H9 (cell line): ENCODE data around the gene CYFIP1. TPM values are rescaled to one million over a fixed set of nuclear protein-coding genes. Genes with fewer than 3 reads are reported as not detected.

ENCODE experiments used
- DNase-seq: peaks from one replicate; pipeline ENCODE4 v3.0.0-alpha.2; 2017
- H2AFZ ChIP-seq: one replicate; pipeline ENCODE4 v1.6.1; 2013; ENCODE audit warnings: mild to moderate bottlenecking, low read length, control low read depth, moderate library complexity
- H2AK5ac ChIP-seq: 2 replicates; pipeline ENCODE4 v1.6.1; 2013; ENCODE audit warnings: low read length, control low read depth, mixed read lengths; ENCODE audit not compliant: insufficient read length
- H2BK120ac ChIP-seq: one replicate; pipeline ENCODE4 v1.6.1; 2013; ENCODE audit warnings: low read depth, mild to moderate bottlenecking, low read length, control low read depth, inconsistent platforms; ENCODE audit not compliant: poor library complexity, severe bottlenecking
- H2BK12ac ChIP-seq: 2 replicates; pipeline ENCODE4 v1.6.1; 2013; ENCODE audit warnings: low read length, control low read depth, mixed read lengths, low read depth; ENCODE audit not compliant: insufficient read length
- H2BK15ac ChIP-seq: 2 replicates; pipeline ENCODE4 v1.6.1; 2013; ENCODE audit warnings: low read depth, low read length, control low read depth
- H2BK20ac ChIP-seq: one replicate; pipeline ENCODE4 v1.6.1; 2013; ENCODE audit warnings: low read depth, mild to moderate bottlenecking, low read length, control low read depth, inconsistent platforms; ENCODE audit not compliant: poor library complexity, severe bottlenecking
- H2BK5ac ChIP-seq: 2 replicates; pipeline ENCODE4 v1.6.1; 2013; ENCODE audit warnings: low read length, control low read depth, mixed read lengths; ENCODE audit not compliant: insufficient read length
- H3K14ac ChIP-seq: 2 replicates; pipeline ENCODE4 v1.6.1; 2013; ENCODE audit warnings: low read length, control low read depth; ENCODE audit not compliant: insufficient read depth
- H3K18ac ChIP-seq: 2 replicates; pipeline ENCODE4 v1.6.1; 2013; ENCODE audit warnings: low read depth, mild to moderate bottlenecking, mixed read lengths, low read length, control low read depth; ENCODE audit not compliant: insufficient read length
- H3K23ac ChIP-seq: 2 replicates; pipeline ENCODE4 v1.6.1; 2013; ENCODE audit warnings: low read length, control low read depth, mixed read lengths, low read depth; ENCODE audit not compliant: insufficient read length
- H3K23me2 ChIP-seq: 2 replicates; pipeline ENCODE4 v1.6.1; 2013; ENCODE audit warnings: low read depth, mild to moderate bottlenecking, mixed read lengths, low read length, control low read depth; ENCODE audit not compliant: insufficient read length, poor library complexity, severe bottlenecking
- H3K27ac ChIP-seq: 2 replicates; pipeline ENCODE4 v1.5.1; 2013; ENCODE audit warnings: low read length, control low read depth, mixed read lengths, low read depth; ENCODE audit not compliant: insufficient read length
- H3K27me3 ChIP-seq: 2 replicates; pipeline ENCODE4 v1.6.1; 2013; ENCODE audit warnings: low read length, control low read depth, inconsistent platforms; ENCODE audit not compliant: insufficient read depth
- H3K4ac ChIP-seq: 2 replicates; pipeline ENCODE4 v1.6.1; 2013; ENCODE audit warnings: low read depth, mild to moderate bottlenecking, control low read depth, inconsistent platforms, low read length, moderate library complexity
- H3K4me1 ChIP-seq: 2 replicates; pipeline ENCODE4 v1.6.1; 2013; ENCODE audit warnings: low read length, control low read depth, inconsistent platforms; ENCODE audit not compliant: insufficient read depth
- H3K4me2 ChIP-seq: 2 replicates; pipeline ENCODE4 v1.6.1; 2013; ENCODE audit warnings: low read length, control low read depth, mixed read lengths; ENCODE audit not compliant: insufficient read length, insufficient read depth
- H3K56ac ChIP-seq: 2 replicates; pipeline ENCODE4 v1.6.1; 2013; ENCODE audit warnings: low read depth, mild to moderate bottlenecking, mixed read lengths, low read length, control low read depth; ENCODE audit not compliant: insufficient read length
- H3K79me1 ChIP-seq: 2 replicates; pipeline ENCODE4 v1.6.1; 2013; ENCODE audit warnings: low read depth, mild to moderate bottlenecking, moderate library complexity, low read length, control low read depth, inconsistent platforms; ENCODE audit not compliant: insufficient read depth, poor library complexity, severe bottlenecking
- H3K79me2 ChIP-seq: 2 replicates; pipeline ENCODE4 v1.6.1; 2013; ENCODE audit warnings: low read length, control low read depth, inconsistent platforms; ENCODE audit not compliant: insufficient read depth
- H3K9ac ChIP-seq: 2 replicates; pipeline ENCODE4 v1.6.1; 2013; ENCODE audit warnings: low read length, control low read depth, mixed read lengths; ENCODE audit not compliant: insufficient read length; ENCODE audit errors: extremely low read depth
- H3K9me3 ChIP-seq: one replicate; pipeline ENCODE4 v1.6.1; 2013; ENCODE audit warnings: low read depth, low read length, inconsistent platforms; ENCODE audit not compliant: control insufficient read depth
- H3T11ph ChIP-seq: one replicate; pipeline ENCODE4 v1.6.1; 2013; ENCODE audit warnings: mild to moderate bottlenecking, low read length, control low read depth, inconsistent platforms
- H4K20me1 ChIP-seq: one replicate; pipeline ENCODE4 v1.6.1; 2013; ENCODE audit not compliant: control insufficient read depth, insufficient read length, insufficient read depth
- H4K5ac ChIP-seq: 2 replicates; pipeline ENCODE4 v1.6.1; 2013; ENCODE audit warnings: low read depth, mild to moderate bottlenecking, mixed read lengths, low read length, control low read depth; ENCODE audit not compliant: insufficient read length
- H4K8ac ChIP-seq: replicated peaks from 2 replicates; pipeline ENCODE4 v1.6.1; 2013; ENCODE audit warnings: low read length, control low read depth, mixed read lengths, low read depth; ENCODE audit not compliant: insufficient read length
- H4K91ac ChIP-seq: 2 replicates; pipeline ENCODE4 v1.6.1; 2013; ENCODE audit warnings: low read depth, mild to moderate bottlenecking, moderate library complexity, mixed read lengths, low read length, control low read depth; ENCODE audit not compliant: insufficient read length
- H3K27ac Mint-ChIP-seq, 3 experiments: 2 replicates in 2 of 3; 3 replicates in 1 of 3; pipeline ENCODE4 v1.8.0; 2020 to 2021; ENCODE audit warnings: mixed read lengths in 3 of 3, mild to moderate bottlenecking in 1 of 3, moderate library complexity in 1 of 3
- H3K27me3 Mint-ChIP-seq: 2 replicates; pipeline ENCODE4 v1.8.0; 2021; ENCODE audit warnings: low read depth, mild to moderate bottlenecking, moderate library complexity, mixed read lengths
- H3K36me3 Mint-ChIP-seq, 3 experiments: 2 replicates in 2 of 3; 3 replicates in 1 of 3; pipeline ENCODE4 v1.8.0; 2020 to 2021; ENCODE audit warnings: low read depth in 3 of 3, mixed read lengths in 3 of 3; ENCODE audit not compliant: insufficient read depth in 1 of 3
- H3K4me1 Mint-ChIP-seq, 2 experiments: 2 replicates each; pipeline ENCODE4 v1.8.0; 2020; ENCODE audit warnings: mixed read lengths in 2 of 2
- H3K4me3 Mint-ChIP-seq, 2 experiments: 2 replicates in 1 of 2; 3 replicates in 1 of 2; pipeline ENCODE4 v1.8.0; 2020 to 2021; ENCODE audit warnings: mild to moderate bottlenecking in 2 of 2, mixed read lengths in 2 of 2, moderate library complexity in 1 of 2
- H3K9me3 Mint-ChIP-seq, 2 experiments: 2 replicates in 1 of 2; 3 replicates in 1 of 2; pipeline ENCODE4 v1.8.0; 2020; ENCODE audit warnings: mild to moderate bottlenecking in 2 of 2, mixed read lengths in 2 of 2, moderate library complexity in 1 of 2
- WGBS: extraction: QIAGEN DNeasy Blood & Tissue Kit; methylation state at CpG from one replicate; pipeline ENCODE4 v1.1.7; 2013; ENCODE audit warnings: missing lambda C conversion rate, low lambda C conversion rate, mixed read lengths; ENCODE audit not compliant: insufficient read length; ENCODE audit errors: extremely low coverage; 5-methylcytosine and 5-hydroxymethylcytosine counted together
- total RNA-seq: library from RNA; stranded (reverse); gene quantifications from 2 replicates; pipeline ENCODE4 v1.2.1, GENCODE V29; 2021
- TF ChIP-seq, protein P1 (sequence below): fragments of 200-600 bp; sonication (generic); conservative IDR thresholded peaks from 3 replicates; pipeline ENCODE4 v1.8.0; 2021; ENCODE audit warnings: antibody characterized with exemption, mild to moderate bottlenecking

The CYFIP1 gene
- total RNA-seq, 1 experiment from 2014 or later, result 71.2 TPM

DNA sequence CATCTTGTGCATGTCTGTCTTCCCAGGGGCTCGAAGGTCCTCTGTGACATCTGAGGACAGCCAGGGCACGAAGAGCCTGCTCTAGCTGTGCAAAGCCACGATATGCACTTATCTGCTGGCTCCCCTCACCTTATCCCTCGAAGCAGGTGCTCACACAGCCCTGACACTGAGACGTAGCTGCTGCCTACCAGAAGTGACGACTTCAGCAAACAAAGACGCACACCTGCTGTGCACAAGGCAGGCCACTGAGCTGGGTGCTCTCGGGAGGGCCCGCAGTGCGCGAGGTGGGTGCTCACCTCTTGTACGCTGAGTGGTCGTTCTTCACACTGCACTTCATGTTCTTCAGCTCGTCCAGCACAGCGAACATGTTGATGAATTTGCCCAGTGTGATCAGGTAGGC lies 37.3 kb downstream of the CYFIP1 start:
- no peaks in the 10 kb centered on the region for H3K9me3 Mint-ChIP-seq

More for the DNA sequence above, 37.3 kb downstream of the CYFIP1 start:
- no peak overlapping the region for H3K4me2 ChIP-seq
- H3K79me2 ChIP-seq, result no peaks in the 10 kb centered on the region
- TF ChIP-seq, protein P1, sequence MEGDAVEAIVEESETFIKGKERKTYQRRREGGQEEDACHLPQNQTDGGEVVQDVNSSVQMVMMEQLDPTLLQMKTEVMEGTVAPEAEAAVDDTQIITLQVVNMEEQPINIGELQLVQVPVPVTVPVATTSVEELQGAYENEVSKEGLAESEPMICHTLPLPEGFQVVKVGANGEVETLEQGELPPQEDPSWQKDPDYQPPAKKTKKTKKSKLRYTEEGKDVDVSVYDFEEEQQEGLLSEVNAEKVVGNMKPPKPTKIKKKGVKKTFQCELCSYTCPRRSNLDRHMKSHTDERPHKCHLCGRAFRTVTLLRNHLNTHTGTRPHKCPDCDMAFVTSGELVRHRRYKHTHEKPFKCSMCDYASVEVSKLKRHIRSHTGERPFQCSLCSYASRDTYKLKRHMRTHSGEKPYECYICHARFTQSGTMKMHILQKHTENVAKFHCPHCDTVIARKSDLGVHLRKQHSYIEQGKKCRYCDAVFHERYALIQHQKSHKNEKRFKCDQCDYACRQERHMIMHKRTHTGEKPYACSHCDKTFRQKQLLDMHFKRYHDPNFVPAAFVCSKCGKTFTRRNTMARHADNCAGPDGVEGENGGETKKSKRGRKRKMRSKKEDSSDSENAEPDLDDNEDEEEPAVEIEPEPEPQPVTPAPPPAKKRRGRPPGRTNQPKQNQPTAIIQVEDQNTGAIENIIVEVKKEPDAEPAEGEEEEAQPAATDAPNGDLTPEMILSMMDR, result no peak
- H4K91ac ChIP-seq, result no peak overlapping the region
- no peak overlapping the region for H2AFZ ChIP-seq
- no peak overlapping the region for H3K14ac ChIP-seq
- H3K79me1 ChIP-seq, result no peaks in the 10 kb centered on the region
- no peak overlapping the region for H2BK12ac ChIP-seq
- Mint-ChIP-seq H3K27me3 (no peaks in the 10 kb centered on the region), H3K27ac (no peak overlapping the region), H3K4me1 (peaks cover 4 to 5% of the 10 kb centered on the region in 2 experiments; a peak in 3 of 4 replicates), H3K4me3 (no peak overlapping the region), H3K36me3 (peaks cover 15 to 40% (median 16%) of the 10 kb centered on the region in 3 experiments)
- no CpG with 5 or more reads among the region's 15 CpGs for WGBS
- H3K4ac ChIP-seq, result no peak overlapping the region
- H2BK20ac ChIP-seq, result no peak overlapping the region
- no peak overlapping the region for H2AK5ac ChIP-seq
- no peak overlapping the region for H2BK15ac ChIP-seq
- H2BK5ac ChIP-seq, result no peak overlapping the region
- H3K4me1 ChIP-seq, result no peaks in the 10 kb centered on the region
- H3K18ac ChIP-seq, result no peak overlapping the region
- H4K5ac ChIP-seq, result no peak overlapping the region
- no peak overlapping the region for H3K23ac ChIP-seq
- H3K9ac ChIP-seq, result no peak overlapping the region
- H3K27ac ChIP-seq, result no peak overlapping the region
- no peaks in the 10 kb centered on the region for H3K27me3 ChIP-seq
- H3K9me3 ChIP-seq, result no peaks in the 10 kb centered on the region
- no peak overlapping the region for H2BK120ac ChIP-seq
- no peak overlapping the region for H4K8ac ChIP-seq
- H3T11ph ChIP-seq, result no peak overlapping the region
- H3K23me2 ChIP-seq, result no peaks in the 10 kb centered on the region
- no peak for DNase-seq
- no peak overlapping the region for H3K56ac ChIP-seq
- no peaks in the 10 kb centered on the region for H4K20me1 ChIP-seq
